NOMO-1 treated with dmso at 0.1 percent for 144 hours (cell line): ENCODE measurements around the gene ZNF775.

ENCODE experiments used
- DNase-seq: peaks from one replicate; lab custom pipeline; 2025; ENCODE audit not compliant: unreplicated experiment; lab: John Stamatoyannopoulos, UW

Gene ZNF775

GRCh38 chr7:150345012-150345411 is 34.1 kb upstream of the ZNF775 start:
- no peak for DNase-seq

- no peak for DNase-seq
Measured at GRCh38 chr7:150346922-150347321, 32.2 kb upstream of the ZNF775 start.

GRCh38 chr7:150351587-150352194 is 27.4 kb upstream of the ZNF775 start:
- DNase-seq = no peak

GRCh38 chr7:150355666-150356059 is 23.5 kb upstream of the ZNF775 start:
- no peak for DNase-seq

GRCh38 chr7:150356265-150356897 is 22.7 kb upstream of the ZNF775 start:
- DNase-seq = no peak

GRCh38 chr7:150357270-150357669 is 21.9 kb upstream of the ZNF775 start:
- DNase-seq = no peak

GRCh38 chr7:150357771-150358427 is 21.2 kb upstream of the ZNF775 start:
- DNase-seq = no peak

- DNase-seq = no peak
Measured at GRCh38 chr7:150358433-150358832, 20.7 kb upstream of the ZNF775 start.

- no peak for DNase-seq
Measured at GRCh38 chr7:150358988-150359621, 20.0 kb upstream of the ZNF775 start.

- DNase-seq = no peak
Measured at GRCh38 chr7:150359622-150360362, 19.3 kb upstream of the ZNF775 start.

GRCh38 chr7:150360363-150361058 is 18.6 kb upstream of the ZNF775 start:
- no peak for DNase-seq

- no peak for DNase-seq
Measured at GRCh38 chr7:150361402-150361801, 17.7 kb upstream of the ZNF775 start.

GRCh38 chr7:150361807-150362621 is 17.1 kb upstream of the ZNF775 start:
- DNase-seq = no peak

- DNase-seq = no peak
Measured at GRCh38 chr7:150363370-150363769, 15.8 kb upstream of the ZNF775 start.

- peak; percentile 19 for DNase-seq
Measured at GRCh38 chr7:150363872-150364271, 15.3 kb upstream of the ZNF775 start.

- DNase-seq = no peak
Measured at GRCh38 chr7:150365194-150365593, 13.9 kb upstream of the ZNF775 start.

GRCh38 chr7:150365673-150366398 is 13.3 kb upstream of the ZNF775 start:
- DNase-seq = peak; percentile 59

- DNase-seq = no peak
Measured at GRCh38 chr7:150367677-150368095, 11.4 kb upstream of the ZNF775 start.
